Hepatocyte (in vitro differentiated cells): Measurements from ENCODE around the gene PSMA3. TPM values are rescaled to one million over a fixed set of nuclear protein-coding genes. Genes with fewer than 3 reads are reported as not detected.

Source experiments
- DNase-seq: peaks from one replicate; pipeline ENCODE4 v3.0.0-alpha.2; 2016; ENCODE audit warnings: low spot score
- H2AFZ ChIP-seq: fragments of 200-600 bp; sonication (generic); 2 replicates; pipeline ENCODE4 v1.6.0; 2016; ENCODE audit warnings: antibody characterized with exemption, mild to moderate bottlenecking
- H3K27ac ChIP-seq: fragments of 200-600 bp; sonication (generic); 2 replicates; pipeline ENCODE4 v1.5.1; 2016; ENCODE audit warnings: mild to moderate bottlenecking
- H3K27me3 ChIP-seq: fragments of 200-600 bp; sonication (generic); 2 replicates; pipeline ENCODE4 v1.6.1; 2016
- H3K36me3 ChIP-seq: fragments of 200-600 bp; sonication (generic); replicated peaks from 2 replicates; pipeline ENCODE4 v1.5.1; 2016; ENCODE audit warnings: low read depth; ENCODE audit not compliant: insufficient read depth
- H3K4me1 ChIP-seq: fragments of 200-600 bp; sonication (generic); 2 replicates; pipeline ENCODE4 v1.5.1; 2016; ENCODE audit warnings: mild to moderate bottlenecking, moderate library complexity; ENCODE audit not compliant: insufficient read depth
- H3K4me2 ChIP-seq: fragments of 200-600 bp; sonication (generic); 2 replicates; pipeline ENCODE4 v1.6.0; 2016
- H3K4me3 ChIP-seq: fragments of 200-600 bp; sonication (generic); 2 replicates; pipeline ENCODE4 v1.5.1; 2016; ENCODE audit warnings: mild to moderate bottlenecking
- H3K79me2 ChIP-seq: fragments of 200-600 bp; sonication (generic); 2 replicates; pipeline ENCODE4 v1.6.0; 2017; ENCODE audit warnings: mild to moderate bottlenecking
- H3K9me2 ChIP-seq: fragments of 200-600 bp; sonication (generic); replicated peaks from 2 replicates; pipeline ENCODE4 v1.6.0; 2017; ENCODE audit warnings: mild to moderate bottlenecking; ENCODE audit not compliant: insufficient read depth
- H3K9me3 ChIP-seq: fragments of 200-600 bp; sonication (generic); 2 replicates; pipeline ENCODE4 v1.5.1; 2016; ENCODE audit warnings: low read depth, mild to moderate bottlenecking
- H4K20me1 ChIP-seq: fragments of 200-600 bp; sonication (generic); 2 replicates; pipeline ENCODE4 v1.6.0; 2016; ENCODE audit warnings: mild to moderate bottlenecking; ENCODE audit not compliant: insufficient read depth, poor library complexity, severe bottlenecking
- EZH2 ChIP-seq: fragments of 200-600 bp; sonication (generic); IDR thresholded peaks from 2 replicates; pipeline ENCODE4 v1.6.1; 2016; ENCODE audit warnings: antibody characterized with exemption, mild to moderate bottlenecking, borderline replicate concordance
- EZH2phosphoT487 ChIP-seq: fragments of 200-600 bp; sonication (generic); IDR thresholded peaks from one replicate; pipeline ENCODE4 v1.6.1; 2018; ENCODE audit warnings: antibody characterized with exemption, mild to moderate bottlenecking, low read depth, moderate library complexity; ENCODE audit not compliant: unreplicated experiment, severe bottlenecking
- WGBS: methylation state at CpG from one replicate; pipeline ENCODE4 v1.1.6; 2016; ENCODE audit warnings: low lambda C conversion rate; ENCODE audit errors: missing lambda C conversion rate; 5-methylcytosine and 5-hydroxymethylcytosine counted together
- polyA plus RNA-seq: library from polyadenylated mRNA; unstranded; fragments of >200 nt; fragmentation: Nextera tagmentation; extraction: Ambion mirVana; gene quantifications from 2 replicates; pipeline ENCODE4 v1.2.1, GENCODE V29; 2016
- total RNA-seq: library from RNA; depleted of rRNA; stranded (reverse); fragments of >200 nt; gene quantifications from 2 replicates; pipeline ENCODE4 v1.2.3, GENCODE V29; 2014
- TF ChIP-seq, protein P1 (sequence below): fragments of 200-600 bp; sonication (generic); IDR thresholded peaks from 2 replicates; pipeline ENCODE4 v1.5.1; 2016; ENCODE audit warnings: antibody characterized with exemption, mild to moderate bottlenecking; ENCODE audit not compliant: poor library complexity

The PSMA3 gene
- total and polyA plus RNA-seq, 2 experiments from 2014 or later = 152 to 186 TPM

DNA sequence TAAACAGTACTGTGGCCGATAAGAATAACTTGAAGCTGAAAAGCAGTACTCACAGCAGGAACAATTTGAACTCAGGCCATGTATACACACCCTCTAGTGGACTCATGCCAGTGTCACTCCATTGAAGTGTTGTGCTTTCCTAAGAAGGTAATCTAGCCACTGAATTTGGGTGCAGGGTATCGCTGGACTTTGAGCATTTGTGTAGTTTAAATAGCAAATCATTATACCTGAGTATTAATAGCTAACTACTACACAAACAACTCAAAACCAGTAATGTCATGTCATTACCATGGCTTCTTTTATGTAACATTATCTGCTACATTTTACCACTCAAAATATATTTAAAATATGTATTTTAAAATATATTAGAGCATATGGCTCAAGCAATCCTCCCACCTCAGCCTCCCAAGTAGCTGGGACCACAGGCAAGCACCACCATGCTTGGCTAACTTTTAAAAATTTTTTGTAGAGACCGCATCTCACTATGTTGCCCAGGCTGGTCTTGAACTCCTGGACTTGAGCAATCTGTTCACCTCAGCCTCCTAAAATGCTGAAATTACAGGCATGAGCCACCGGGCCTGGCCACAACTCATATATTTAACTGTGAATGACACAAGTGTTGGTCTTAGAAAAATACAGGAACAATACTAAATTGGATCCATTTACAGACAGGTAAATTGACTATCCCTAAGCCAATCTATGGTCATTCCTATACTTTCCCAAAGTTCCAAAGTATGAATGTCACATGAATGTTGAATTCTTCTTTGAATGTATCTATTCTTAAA is 28.1 kb downstream of the PSMA3 start:
- H3K4me2 ChIP-seq = peak overlapping the region; percentile 38
- 82% methylated on average over 4 of the region's 4 CpGs for WGBS
- H3K27me3 ChIP-seq = no peaks in the 10 kb centered on the region
- peaks cover 13% of the 10 kb centered on the region for H4K20me1 ChIP-seq
- peaks cover 5% of the 10 kb centered on the region for H3K4me1 ChIP-seq
- no peak overlapping the region for H3K4me3 ChIP-seq
- H3K9me3 ChIP-seq = no peaks in the 10 kb centered on the region
- DNase-seq = peak; percentile 72
- peak overlapping the region; percentile 71 for H3K27ac ChIP-seq
- H3K9me2 ChIP-seq = no peaks in the 10 kb centered on the region
- H3K36me3 ChIP-seq = no peaks in the 10 kb centered on the region
- H3K79me2 ChIP-seq = peaks cover 87% of the 10 kb centered on the region
- TF ChIP-seq, protein P1, sequence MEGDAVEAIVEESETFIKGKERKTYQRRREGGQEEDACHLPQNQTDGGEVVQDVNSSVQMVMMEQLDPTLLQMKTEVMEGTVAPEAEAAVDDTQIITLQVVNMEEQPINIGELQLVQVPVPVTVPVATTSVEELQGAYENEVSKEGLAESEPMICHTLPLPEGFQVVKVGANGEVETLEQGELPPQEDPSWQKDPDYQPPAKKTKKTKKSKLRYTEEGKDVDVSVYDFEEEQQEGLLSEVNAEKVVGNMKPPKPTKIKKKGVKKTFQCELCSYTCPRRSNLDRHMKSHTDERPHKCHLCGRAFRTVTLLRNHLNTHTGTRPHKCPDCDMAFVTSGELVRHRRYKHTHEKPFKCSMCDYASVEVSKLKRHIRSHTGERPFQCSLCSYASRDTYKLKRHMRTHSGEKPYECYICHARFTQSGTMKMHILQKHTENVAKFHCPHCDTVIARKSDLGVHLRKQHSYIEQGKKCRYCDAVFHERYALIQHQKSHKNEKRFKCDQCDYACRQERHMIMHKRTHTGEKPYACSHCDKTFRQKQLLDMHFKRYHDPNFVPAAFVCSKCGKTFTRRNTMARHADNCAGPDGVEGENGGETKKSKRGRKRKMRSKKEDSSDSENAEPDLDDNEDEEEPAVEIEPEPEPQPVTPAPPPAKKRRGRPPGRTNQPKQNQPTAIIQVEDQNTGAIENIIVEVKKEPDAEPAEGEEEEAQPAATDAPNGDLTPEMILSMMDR = peak; percentile 18
- TF ChIP-seq EZH2phosphoT487 (no peak), EZH2 (no peak)
- H2AFZ ChIP-seq = no peak overlapping the region

DNA sequence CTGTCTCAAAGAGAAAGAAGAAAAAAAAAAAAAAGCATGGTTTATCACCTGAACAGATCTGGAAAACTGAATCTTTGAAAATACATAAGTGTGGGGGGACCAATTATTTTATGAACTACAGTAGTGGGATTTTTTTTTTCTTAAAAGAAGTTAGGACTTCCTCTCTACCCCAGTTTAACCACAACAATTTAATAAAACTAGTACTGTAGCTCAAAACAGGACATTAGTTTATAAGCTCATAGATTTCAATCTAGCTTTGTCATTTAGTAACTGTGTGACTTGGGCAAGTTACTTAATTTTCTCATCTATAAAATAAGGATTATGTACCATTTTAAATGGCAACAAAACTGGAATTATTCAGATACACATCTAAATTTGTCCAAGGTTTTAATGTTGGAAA is 30.2 kb downstream of the PSMA3 start:
- no peaks in the 10 kb centered on the region for H3K9me2 ChIP-seq
- H3K36me3 ChIP-seq = no peaks in the 10 kb centered on the region
- no peak for DNase-seq
- peak overlapping the region; percentile 19 for H3K27ac ChIP-seq
- H3K4me3 ChIP-seq = no peak overlapping the region
- H3K79me2 ChIP-seq = peaks cover 89% of the 10 kb centered on the region
- no peaks in the 10 kb centered on the region for H3K9me3 ChIP-seq
- H3K4me2 ChIP-seq = no peak overlapping the region
- H3K4me1 ChIP-seq = peaks cover 5% of the 10 kb centered on the region
- H3K27me3 ChIP-seq = no peaks in the 10 kb centered on the region
- peaks cover 24% of the 10 kb centered on the region for H4K20me1 ChIP-seq
- TF ChIP-seq, protein P1 = no peak
- no peak for TF ChIP-seq EZH2phosphoT487
- TF ChIP-seq EZH2 = no peak
- no peak overlapping the region for H2AFZ ChIP-seq

DNA sequence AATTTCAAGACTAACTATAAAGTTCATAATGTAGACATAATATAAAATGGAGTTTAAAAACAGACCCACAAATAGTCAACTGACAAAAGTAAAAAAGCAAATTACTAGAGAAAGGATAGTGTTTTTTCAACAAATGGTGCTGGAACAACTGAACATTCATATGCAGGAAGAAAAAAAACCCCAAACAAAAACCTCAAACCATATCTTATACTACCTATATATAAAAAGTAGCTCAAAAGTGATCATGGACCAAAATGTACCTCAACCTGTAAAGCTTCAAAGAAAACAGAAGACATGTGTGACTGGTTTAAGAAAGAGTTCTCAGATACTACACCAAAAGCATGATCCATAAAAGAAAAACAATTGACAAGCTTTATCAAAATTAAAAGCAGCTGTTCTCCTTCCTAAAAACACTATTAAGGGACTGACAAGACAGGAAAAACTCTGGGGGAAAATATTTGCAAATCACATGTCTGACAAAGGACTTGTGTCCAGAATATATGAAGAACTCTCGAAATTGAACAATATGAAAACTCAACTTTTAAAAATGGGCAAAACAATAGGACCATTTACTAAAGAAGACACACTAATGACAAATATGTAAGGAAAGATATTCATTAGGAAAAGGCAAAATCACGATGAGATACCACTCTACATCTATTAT is 31.0 kb downstream of the PSMA3 start:
- H3K9me3 ChIP-seq = no peaks in the 10 kb centered on the region
- H3K4me2 ChIP-seq = no peak overlapping the region
- no peaks in the 10 kb centered on the region for H3K9me2 ChIP-seq
- H3K4me1 ChIP-seq = peaks cover 5% of the 10 kb centered on the region
- H3K79me2 ChIP-seq = peaks cover 89% of the 10 kb centered on the region
- H2AFZ ChIP-seq = no peak overlapping the region
- H3K4me3 ChIP-seq = no peak overlapping the region
- DNase-seq = no peak
- no peaks in the 10 kb centered on the region for H3K36me3 ChIP-seq
- H3K27ac ChIP-seq = no peak overlapping the region
- WGBS = 95% methylated on average over 2 of the region's 2 CpGs
- H4K20me1 ChIP-seq = peaks cover 31% of the 10 kb centered on the region
- TF ChIP-seq, protein P1 = no peak
- TF ChIP-seq EZH2 = no peak
- TF ChIP-seq EZH2phosphoT487 = no peak
- H3K27me3 ChIP-seq = no peaks in the 10 kb centered on the region
